GM19240 (cell line): Measurements from ENCODE around the gene SCYGR8.
"Not testable (repeated sequence)": the region's sequence is repeated elsewhere in the genome, so short reads cannot be mapped to it uniquely, and the experiment has no call there.

Experiments
- DNase-seq: peaks from one replicate; pipeline ENCODE4 v3.0.0; 2011; ENCODE audit warnings: low spot score; ENCODE audit not compliant: insufficient read length

The SCYGR8 gene, protein sequence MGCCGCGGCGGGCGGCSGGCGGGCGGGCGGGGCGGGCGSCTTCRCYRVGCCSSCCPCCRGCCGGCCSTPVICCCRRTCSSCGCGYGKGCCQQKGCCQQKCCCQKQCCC

DNA sequence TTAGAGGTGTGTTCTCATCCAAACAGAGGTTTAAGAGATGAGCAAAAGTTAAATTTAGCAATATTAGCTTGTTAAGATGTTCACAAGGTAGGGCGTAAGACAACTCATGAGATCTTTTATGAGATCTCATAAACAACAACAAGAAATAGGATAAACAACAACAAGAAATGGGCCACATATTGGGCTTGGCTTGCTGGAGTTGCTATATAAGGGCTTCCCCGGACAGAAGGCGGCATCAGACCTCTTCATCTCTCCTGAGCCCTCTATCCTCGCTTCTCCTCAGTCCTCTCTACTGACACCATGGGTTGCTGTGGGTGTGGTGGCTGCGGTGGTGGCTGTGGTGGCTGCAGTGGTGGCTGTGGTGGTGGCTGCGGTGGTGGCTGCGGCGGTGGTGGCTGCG lies at the start of gene SCYGR8:
TSS of gene SCYGR8 (plus strand) at position 301 of the 400 bp plus-strand sequence. CDS start at position 301, 0 bp downstream.
- no peak for DNase-seq

DNA sequence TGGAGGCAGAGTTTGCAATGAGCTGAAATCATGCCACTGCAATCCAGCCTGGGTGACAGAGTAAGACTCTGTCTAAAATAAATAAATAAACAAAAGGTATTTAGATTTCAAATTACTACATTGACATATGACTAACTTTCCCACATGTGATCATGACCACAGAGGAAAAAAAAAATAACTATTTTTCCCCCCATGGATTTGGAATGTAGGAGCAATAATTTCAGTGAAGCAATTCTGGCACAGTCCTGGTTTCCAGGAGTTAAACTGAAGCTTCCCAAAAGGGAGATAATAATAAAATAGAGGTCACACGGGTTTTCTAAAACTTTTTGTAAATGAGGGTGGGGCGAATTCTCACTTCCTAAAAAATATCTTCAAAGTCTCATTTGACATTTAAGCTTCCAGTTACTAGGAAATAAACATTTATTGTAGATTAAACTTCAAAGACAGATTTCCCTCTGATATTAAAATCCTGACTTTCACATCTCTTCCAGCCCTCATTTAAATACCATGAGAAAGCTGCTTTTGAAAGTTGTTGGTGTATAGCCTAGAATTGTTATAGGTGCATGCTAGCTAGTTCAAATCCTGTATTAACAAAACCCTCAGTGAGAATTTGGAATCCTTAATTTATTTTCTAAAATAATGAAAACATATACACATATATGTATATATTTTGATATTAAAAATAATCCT lies 48.6 kb upstream of the SCYGR8 start:
- DNase-seq = no peak

DNA sequence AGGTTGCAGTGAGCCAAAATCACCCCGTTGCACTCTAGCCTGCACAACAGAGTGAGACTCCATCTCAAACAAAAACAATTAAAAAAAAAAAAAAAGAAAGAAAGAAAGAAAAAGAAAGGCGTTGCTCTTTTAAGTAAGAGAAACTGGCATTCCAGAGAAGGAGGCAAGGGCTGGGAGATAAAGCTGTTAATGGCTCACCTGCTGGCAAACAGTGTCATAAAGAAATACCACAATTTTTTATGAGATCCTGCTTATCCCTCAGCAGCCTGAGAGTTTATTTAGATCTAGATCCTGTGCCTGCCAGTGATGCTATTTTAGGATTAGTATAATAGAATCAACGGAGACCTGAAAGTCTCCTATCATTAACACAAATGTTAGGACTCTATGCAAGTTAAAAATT lies 44.1 kb upstream of the SCYGR8 start:
- no peak for DNase-seq

DNA sequence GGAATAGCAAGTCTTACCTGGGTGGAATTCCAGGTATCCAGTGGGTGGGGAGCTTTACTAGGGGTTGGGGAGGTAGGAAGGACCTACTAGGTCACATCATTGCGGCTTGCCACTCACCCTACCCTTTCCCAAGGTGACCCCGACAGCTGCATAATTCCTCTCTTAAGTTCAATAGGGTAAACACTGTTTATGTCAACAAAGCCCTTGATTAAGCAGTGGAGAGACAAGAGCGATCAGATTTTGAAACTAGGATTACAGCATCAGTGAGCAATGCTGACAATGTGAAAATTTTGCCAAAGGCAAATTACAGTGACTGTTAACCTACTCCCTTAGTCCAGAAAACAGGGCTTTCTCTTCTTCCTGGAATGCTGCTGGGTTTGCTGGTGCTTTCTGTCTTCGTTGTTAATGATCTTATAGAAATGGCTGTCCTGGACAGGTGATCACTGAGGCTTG lies 42.4 kb upstream of the SCYGR8 start:
- DNase-seq = no peak

DNA sequence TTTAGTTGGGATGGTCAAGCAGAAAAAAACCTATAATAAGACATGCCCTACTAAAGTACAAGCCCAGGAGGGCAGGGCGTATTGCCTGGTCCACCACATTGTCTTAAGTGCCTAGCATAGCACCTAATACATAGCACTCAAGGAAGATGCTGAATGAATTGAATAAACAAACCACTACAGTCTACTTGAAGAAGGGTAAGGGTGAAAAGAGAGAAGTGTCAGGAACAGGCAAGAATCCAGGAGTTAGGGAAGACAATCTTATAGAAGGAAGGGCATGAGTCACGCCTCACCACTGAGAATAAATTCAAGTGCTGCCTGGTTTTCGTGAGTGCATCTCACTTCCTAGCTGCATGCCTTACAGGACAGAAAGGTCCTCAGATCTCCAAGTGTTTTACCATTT lies 41.7 kb upstream of the SCYGR8 start:
- DNase-seq = no peak

DNA sequence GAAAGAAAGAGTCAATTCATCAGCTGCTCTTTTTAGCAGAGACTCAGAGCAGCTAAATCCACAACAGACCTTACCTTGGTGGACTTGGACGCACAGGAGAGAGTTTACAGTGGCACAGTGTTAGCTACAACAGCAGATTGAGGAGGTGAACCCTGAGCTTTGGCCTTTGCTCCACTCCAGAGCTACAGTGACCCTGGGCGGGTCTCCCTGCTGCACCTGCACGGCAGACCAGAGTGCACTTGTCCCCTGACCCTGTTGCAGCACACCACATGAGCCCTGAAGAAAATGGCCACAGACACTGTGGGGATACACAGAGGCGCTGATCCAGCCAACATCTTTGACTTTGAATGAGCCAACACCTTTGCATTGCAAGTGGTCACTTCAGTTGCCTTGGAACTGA lies 38.8 kb upstream of the SCYGR8 start:
- no peak for DNase-seq

DNA sequence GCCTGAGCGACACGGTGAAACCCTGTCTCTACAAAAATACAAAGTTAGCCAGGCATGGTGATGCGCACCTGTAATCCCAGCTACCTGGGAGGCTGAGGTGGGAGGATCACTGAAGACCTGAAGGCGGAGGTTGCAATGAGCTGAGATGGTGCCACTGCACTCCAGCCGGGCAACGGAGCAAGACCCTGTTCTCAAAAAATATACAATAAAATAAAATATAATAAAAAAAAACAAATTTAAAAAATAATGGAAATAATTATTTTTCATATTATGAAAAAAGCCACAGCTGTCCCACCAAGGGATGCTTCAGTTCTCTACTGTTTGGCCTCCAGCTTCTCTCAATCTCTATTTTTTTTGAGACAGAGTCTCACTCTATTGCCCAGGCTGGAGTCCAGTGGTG lies 38.3 kb upstream of the SCYGR8 start:
- no peak for DNase-seq

DNA sequence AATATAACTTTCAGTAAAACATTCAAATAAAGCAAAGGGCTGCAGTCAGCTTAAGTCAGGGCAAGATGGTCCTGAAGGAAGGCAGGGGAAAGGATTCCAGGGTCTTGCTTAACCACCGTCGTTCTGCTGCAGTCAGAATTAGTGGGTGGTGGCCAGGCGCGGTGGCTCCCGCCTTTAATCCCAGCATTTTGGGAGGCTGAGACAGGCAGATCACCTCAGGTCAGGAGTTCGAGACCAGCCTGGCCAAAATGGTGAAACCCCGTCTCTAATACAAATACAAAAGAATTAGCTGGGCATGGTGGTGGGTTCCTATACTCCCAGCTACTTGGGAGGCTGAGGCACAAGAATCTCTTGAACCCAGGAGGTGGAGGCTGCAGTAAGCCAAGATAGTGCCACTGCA lies 34.7 kb upstream of the SCYGR8 start:
- DNase-seq = no peak

DNA sequence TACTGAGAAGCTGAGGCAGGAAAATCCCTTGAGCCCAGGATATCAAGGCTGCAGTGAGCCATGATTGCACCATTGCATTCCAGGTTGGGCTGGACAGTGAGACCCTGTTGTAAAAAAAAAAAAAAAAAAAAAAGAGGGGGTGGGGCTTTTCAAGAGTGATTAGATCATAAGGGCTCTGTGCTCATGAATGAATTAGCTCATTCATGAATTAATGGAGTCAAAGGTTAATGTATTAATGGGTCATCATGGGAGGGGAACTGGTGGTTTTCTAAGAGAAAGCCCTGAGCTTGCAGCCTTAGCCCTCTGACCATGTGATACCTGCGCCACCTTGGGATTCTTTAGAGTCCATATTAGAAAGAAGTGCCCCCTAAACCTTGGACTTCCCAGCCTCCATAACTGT lies 32.4 kb upstream of the SCYGR8 start:
- no peak for DNase-seq

DNA sequence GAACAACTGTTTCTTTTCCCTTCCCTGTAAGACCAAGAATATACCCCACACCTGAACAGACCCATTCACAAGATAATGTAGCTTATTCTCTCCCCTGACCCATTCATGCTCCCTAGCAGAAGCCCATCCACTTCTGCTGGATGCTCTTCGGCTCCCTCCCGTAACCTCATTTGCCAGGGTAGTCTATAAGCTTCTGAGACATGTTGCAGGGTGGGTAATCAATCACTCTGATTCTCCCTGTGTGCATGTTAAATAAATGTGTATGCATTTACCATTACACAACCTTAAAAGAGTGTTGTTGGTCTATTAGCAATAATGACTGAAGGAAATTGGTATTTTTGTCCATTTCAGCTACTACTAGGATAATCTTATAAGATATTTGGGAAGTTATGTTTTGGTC lies 29.2 kb upstream of the SCYGR8 start:
- DNase-seq = no peak

DNA sequence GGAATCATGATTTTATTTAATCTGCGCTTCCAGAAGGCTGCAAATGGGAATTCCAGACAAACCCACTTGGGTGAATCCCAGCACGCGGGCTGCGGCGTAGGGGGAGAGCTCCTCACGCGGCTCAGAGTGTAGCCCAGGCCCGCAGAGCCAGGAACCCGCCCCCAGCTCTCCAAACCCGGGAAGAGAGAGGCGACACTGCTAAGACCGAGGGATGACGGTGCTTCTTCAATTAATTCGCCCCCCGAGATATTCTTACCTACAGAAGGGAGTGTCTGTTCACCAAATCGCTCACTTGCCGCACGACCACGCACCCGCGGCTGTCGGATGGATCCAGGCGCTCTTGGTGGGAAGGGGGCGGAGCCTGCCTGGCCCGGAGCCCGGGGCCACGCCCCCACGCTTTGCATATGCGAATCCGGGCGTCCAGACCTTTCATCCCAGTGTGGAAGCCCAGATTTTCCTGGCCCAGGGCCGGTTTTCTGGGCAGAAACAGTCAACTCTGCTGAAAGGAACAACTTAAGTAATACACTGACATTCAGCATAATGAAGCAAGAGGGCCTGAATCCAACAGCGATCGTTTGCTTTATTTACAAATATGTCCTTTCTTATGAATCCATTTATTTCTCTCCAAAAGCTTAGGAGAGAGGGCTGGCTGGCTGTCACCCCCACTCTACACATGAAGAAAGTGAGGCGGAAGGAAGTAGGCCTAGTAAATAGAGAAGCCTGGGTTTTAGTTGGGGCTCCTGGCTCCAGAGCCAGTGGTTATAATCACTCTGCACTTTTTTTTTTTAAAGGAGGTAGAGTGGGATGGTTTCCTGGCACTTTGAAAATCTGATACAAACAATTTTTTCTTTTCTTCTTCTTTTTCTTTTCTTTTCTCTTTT lies 27.8 kb upstream of the SCYGR8 start, which contains the start of gene SLC19A3:
TSS of gene SLC19A3 (minus strand) at position 342 of the 881 bp plus-strand sequence. CDS start 15,710 bp downstream, outside the sequence.
- DNase-seq = no peak

DNA sequence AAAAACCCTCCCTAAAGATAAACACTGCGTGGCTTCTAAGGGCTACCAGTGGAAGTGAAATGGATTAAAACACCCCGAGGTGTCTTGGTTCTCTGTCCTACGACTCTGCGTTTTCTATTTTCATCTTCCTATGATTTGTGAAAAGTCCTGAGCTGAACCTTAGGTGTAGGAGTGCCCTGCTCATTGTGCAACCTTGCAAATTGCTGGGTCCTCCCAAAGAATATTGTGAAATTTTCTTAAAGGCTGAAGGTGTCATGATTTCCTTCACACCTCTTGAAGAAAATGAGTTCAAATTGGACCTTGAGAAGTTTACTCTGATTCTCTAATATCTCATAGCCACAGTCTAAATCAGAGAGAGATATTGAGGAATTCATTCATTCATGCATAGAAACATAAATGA lies 26.1 kb upstream of the SCYGR8 start:
- no peak for DNase-seq

DNA sequence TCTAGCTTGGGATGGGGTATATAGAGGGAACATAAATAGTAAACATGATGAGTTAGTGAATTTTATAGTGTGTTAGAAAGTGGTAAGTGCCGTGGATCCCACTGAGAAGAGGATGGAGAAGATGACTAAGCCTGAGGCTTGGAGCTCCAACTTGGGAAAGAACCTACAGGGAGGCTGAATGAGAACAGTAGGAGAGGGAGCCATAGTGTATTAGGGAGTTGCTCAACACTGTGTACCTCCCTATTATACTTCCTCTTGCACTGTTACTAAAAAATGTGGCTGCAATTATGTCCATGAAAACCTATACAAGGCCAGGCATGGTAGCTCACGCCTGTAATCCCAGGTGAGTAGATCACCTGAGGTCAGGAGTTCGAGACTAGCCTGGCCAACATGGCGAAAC lies 25.0 kb upstream of the SCYGR8 start:
- DNase-seq = no peak

DNA sequence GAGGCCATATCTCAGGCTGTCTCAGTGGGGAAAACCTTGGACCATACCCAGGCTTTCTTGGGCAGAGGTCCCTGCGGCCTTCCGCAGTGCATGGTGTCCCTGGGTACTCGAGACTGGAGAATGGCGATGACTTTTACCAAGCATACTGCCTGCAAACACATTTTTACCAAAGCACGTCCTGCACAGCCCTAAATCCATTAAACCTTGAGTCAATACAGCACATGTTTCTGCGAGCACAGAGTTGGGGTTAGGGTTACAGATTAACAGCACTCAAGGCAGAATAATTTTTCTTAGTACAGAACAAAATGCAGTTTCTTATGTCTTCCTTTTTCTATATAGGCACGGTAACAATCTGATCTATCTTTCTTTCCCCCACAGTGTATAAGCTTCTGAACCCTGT lies 22.9 kb upstream of the SCYGR8 start:
- not testable (repeated sequence) for DNase-seq

DNA sequence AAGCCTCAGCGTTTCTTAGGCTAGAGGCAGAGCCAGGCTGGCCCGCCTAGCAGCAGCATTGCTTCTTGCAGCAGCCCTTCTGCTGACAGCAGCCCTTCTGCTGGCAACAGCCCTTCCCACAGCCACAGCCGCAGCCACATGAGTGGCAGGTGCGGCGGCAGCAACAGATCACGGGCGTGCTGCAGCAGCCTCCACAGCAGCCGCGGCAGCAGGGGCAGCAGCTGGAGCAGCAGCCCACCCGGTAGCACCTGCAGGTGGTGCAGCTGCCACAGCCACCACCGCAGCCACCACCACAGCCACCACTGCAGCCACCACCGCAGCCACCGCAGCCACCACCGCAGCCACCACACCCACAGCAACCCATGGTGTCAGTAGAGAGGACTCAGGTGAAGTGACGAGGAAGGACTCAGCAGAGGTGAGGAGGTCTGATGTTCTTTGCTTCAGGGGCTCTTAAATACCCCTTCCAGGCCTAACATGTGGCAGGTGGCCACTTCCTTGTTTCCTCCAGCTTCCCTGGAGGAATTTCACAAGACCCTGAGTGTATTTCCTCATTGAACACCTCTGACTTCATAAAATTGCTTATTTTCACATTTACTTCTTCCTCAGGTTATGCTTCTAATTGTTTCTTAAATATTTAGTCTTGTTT lies 21.2 kb upstream of the SCYGR8 start, which contains the start of gene SCYGR6:
TSS of gene SCYGR6 (minus strand) at position 364 of the 646 bp plus-strand sequence. CDS start at position 364, 0 bp downstream.
- DNase-seq = no peak

DNA sequence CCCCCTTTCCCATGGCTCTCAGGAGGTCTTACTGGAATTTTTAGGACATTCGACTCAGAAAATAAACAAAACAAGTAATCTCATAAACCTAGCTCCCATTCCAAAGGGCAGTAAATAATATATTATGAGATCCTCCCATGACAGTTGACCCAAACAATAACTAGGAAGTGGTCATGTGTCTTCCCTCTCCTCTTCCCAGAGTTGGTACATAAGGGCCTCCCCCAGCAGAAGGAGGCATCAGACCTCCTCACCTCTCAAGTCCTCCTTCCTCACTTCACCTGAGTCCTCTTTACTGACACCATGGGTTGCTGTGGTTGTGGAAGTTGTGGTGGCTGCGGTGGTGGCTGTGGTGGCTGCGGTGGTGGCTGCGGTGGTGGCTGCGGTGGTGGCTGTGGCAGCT lies 17.7 kb upstream of the SCYGR8 start, which contains the start of gene SCYGR7:
TSS of gene SCYGR7 (plus strand) at position 301 of the 400 bp plus-strand sequence. CDS start at position 301, 0 bp downstream.
- no peak for DNase-seq

DNA sequence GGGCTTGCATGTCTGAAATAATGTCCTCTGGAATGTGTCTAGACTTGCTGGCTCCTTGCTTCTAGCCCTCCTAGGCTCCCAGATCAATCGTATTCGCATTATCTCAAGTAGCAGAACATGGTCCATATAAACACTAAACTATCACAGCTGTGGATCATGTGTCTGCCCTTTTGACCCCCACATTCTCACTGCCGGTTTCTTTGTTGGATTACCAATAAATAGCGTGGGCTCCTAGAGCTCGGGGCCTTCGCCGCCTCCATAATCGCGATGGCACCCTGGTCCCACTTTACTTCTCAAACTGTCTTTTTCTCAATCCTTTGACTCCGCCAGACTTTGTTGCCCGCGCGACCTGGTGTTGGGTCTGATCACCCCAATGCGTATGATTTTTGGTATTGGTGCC lies 6.3 kb upstream of the SCYGR8 start:
- no peak for DNase-seq

DNA sequence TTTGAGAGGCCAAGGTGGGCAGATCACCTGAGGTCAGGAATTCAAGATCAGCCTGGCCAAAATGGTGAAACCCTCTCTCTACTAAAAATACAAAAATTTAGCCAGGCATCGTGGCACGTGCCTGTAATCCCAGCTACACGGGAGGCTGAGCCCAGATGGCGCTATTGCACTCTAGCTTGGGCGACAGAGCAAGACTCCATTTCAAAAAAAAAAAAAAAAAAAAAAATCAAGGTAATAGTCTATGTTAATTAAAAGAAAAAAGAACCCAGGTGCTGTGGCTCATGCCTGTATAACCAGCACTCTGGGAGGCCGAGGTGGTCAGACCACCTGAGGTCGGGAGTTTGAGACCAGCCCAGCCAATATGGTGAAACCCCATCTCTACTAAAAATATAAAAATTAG lies 5.0 kb upstream of the SCYGR8 start:
- not testable (repeated sequence) for DNase-seq

DNA sequence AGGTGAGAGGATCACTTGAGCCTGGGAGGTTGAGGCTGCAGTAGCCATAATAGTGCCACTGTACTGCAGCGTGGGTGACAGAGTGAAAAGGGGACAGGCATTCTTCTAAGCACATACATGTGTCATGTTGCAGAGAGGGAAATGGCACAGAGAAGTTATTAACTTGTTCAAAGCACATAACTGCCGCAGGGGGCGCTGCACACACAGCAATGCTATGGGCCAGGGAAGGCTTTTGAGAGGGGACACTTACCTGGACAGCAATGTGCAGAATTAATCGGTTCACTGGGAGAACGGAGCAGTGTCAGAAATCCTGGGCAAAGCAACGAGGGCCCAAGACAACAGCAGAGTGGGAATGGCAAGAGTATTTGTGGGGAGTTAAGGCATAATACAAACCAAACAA lies 2.4 kb downstream of the SCYGR8 start:
- DNase-seq = no peak

DNA sequence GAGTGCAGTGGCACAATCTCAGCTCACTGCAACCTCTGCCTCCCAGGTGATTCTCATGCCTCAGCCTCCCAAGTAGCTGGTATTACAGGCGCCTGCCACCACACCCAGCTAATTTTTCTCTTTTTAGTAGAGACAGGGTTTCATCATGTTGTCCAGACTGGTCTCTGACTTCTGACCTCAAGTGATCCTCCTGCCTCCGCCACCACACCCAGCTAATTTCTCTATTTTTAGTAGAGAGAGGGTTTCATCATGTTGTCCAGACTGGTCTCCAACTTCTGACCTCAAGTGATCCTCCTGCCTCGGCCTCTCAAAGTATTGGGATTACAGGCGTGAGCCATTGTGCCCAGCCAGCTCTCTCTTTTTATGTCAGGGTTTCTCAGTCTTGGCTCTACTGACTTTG lies 10.6 kb downstream of the SCYGR8 start:
- not testable (repeated sequence) for DNase-seq

DNA sequence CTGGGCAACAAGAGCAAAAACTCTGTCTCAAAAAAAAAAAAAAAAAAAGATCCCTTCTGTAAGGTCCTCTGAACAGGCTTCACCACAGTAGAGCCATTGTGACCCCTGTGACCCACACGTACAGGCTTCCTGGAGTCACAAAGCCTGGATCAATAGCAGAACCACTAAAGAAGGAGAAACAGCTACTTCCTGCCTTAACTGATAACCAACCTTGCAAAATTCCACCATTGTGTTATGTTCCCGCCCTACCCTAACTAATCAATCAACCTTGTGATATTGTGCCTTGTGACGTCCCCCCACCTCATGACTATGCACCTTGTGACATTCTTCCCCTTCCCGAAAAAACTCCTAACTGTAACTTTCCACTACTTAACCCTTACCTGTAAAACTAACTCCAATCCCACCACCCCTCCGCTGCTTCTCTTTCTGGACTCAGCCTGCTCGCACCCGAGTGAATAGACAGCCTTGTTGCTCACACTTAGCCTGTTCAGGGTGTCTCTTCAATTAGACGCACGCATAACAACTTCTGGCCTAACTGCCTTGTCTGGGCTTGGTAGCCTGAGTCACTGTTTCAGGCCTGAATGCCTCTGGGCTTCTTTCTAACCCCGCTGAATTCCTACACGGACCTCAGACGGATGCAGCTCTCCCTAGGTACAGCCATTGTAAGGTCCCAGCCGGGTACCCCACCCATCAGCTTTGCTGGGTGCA lies 13.9 kb downstream of the SCYGR8 start:
- no peak for DNase-seq
